ENCODE data around the gene ADORA1.

ADORA1 gene

DNA sequence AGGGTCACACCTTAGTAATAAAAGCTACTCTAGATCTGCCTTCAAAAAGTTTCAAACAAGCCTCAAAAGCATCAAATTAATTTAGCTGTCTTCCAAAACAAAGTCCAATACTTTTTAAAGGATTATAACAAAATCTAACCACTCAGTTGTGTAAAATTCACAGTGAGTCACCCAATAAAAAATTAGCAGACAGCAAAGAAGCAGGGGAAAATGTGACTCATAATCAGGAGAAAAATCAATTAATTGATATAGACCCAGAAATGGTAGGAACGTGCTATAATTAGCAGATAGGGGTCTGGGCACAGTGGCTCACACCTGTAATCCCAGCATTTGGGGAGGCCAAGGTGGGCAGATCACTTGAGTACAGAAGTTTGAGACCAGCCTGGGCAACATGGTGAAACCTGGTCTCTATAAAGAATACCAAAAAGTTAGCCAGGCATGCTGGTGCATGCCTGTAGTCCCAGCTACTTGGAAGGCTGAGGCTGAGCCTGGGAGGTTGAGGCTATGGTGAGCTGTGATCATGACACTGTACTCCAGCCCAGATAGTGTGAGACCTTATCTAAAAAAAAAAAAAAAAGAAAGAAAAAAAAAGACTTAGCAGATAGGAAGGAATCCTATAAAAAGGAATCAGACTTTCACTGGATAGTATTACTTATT lies 33.6 kb upstream of the ADORA1 start:
- DNase-seq (ENCODE audit: low spot score), result peak; percentile 3

DNA sequence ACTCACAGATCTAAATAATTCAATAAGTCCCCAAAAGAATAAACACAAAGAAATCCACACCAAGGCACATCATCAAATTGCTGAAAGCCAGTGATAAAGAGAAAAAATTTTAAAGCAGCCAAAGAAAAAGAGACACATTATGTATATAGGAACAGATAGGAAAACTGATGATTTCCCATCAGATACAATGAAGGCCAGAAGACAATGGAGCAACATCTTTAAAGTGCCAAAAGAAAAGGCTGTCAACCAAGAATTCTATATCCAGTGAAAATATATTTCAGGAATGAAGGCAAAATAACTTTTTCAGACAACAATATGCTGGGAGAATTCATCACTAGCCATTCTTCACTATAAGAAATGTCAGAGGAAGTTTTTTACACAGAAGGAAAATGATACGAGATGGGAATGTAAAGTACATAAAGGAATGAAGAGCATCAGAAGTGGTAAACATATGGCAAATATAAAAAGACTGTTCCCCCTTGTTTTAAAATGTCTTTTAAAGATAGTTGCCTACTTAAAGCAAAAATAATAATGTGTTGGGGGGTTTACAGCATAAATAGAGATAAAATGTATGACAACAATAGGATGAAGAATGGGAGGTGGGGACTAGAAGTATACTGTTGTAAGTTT lies 32.4 kb upstream of the ADORA1 start:
- no peak for DNase-seq (ENCODE audit: low spot score)

DNA sequence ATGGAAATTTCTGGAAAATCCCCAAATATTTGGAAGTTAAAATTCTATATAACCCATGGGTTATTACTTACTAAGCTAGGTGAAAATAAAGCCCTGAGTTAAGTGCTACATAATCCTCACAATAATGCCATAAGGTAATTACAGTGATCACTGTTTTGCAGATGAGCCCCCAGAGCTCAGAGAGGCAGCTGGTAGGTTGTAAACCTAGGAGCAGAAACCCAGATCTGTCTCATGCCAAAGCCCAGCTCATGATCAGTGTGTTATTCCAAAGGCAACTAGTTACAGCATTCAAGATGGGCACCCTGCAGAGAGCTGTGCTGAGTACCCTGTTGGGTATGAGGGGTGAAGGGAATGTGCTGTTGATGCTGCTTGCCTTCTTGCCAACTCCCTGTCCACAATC lies 31.0 kb upstream of the ADORA1 start:
- DNase-seq (ENCODE audit: low spot score), result no peak

DNA sequence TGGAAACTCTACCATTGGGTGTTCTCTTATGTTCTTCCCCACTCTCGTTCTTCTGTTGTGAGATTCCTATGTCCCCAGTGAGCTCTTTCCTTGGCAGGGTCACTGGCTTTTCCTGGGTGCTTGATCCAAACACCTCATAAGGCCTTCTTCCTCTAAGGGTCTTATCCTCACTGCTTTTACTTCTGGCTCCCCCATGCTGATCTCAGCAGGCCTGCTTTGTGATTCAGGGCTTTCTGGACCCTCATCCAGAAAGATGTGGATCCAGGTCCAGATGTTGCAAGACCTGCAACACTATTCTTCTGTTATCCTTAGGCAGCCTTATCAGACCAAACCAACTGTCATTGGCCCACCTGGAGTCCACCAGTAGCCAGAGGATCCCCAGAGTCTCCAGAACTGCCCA lies 30.5 kb upstream of the ADORA1 start:
- DNase-seq (ENCODE audit: low spot score), result no peak

DNA sequence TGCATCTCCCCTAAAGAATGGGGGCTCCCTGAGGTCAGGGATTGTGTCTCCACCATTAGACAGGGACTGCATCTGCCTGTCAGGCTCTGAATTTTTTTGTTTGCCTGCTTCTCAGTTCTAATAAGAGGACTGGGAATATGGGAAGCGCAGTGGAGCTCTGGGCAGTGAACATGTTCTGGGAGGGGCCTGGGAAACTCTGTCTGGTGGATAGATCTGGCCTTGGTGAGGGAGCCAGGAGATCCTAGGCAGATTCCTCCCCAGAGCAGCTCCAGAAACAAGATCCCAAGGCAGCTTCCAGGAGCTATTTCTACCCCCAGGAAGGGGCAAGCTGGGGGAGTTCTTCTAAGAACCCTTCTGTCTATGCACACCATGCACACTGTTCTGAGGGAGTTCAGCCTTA lies 29.1 kb upstream of the ADORA1 start:
- DNase-seq (ENCODE audit: low spot score), result no peak

DNA sequence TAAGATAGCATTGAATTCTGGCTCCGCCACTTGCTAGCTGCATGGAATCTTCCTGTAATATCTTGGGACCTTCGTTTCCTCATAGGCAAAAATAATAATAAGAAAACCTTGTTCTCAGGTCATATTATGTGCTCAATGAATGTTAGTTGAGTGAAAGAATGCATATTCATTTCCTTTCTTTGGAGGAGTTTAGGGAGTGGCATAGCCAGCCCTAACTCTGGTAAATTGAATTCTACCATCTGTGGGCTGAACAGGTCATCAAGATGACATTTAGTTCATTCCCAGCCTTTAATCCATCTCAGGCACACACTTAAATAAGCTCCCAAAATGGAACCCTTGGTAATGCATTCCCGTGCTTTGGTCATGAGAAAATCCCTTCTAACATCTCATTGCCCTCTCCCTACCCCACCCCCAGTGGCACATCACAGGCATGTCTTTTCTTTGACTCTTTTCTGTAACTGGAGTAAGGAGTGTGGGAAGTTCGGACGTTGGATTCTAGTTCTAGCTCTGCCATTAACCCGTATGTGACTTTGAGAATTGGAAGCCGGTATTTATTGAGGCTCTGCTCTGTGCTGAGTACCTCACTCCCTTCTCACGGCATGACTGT lies 28.5 kb upstream of the ADORA1 start:
- no peak for DNase-seq (ENCODE audit: low spot score)

DNA sequence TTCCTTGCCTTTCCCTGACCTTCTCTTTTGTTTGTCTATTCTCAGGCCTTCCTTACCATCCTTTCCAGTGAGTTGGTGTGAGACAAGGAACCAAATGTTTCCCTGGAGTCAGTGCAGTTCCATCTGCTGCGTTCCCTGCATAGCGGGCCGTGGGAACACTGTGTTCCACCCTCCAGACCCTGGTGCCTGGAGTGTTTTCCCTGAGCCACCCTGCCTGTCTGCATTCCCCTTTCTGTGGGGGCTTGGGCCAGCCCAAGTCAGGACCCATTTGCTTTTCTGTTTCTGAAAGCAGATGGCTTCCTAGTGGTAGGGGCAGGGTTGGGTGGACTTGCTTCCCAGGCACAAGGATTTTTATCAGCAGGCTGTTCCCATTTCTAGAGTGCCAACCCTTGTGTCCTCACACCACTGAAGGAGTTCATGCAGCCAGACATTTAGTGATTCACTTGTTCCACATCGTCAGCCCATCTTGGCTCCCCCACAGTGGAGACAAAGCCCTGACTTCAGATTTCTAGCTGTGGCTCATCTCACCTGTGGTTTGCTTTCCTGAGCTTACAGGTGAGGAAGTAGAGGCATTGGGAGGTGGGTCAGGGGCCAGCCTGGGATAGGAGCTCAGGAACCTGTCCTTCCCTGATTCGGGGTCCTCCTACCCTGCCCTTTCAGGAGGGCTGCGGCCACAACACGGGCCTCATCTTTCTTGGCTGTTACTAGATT lies 27.6 kb upstream of the ADORA1 start:
- DNase-seq (ENCODE audit: low spot score), result no peak

DNA sequence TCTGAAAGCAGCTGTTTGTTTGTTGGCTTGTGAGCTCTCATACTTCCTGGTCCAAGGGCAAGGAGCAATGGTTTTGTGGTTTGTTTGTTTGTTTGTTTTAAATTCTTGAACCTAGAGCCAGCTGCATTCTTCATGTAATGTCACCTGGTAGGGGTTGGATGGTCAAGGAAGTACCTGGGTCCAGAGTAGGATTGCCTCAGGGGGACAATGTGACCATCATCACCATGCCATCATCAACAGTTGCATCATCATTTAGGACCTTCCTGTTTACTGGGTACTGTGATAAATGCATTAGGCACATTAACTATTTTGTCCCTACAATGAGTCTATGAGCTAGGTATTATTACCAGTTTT lies 27.0 kb upstream of the ADORA1 start:
- DNase-seq (ENCODE audit: low spot score), result peak; percentile 38

DNA sequence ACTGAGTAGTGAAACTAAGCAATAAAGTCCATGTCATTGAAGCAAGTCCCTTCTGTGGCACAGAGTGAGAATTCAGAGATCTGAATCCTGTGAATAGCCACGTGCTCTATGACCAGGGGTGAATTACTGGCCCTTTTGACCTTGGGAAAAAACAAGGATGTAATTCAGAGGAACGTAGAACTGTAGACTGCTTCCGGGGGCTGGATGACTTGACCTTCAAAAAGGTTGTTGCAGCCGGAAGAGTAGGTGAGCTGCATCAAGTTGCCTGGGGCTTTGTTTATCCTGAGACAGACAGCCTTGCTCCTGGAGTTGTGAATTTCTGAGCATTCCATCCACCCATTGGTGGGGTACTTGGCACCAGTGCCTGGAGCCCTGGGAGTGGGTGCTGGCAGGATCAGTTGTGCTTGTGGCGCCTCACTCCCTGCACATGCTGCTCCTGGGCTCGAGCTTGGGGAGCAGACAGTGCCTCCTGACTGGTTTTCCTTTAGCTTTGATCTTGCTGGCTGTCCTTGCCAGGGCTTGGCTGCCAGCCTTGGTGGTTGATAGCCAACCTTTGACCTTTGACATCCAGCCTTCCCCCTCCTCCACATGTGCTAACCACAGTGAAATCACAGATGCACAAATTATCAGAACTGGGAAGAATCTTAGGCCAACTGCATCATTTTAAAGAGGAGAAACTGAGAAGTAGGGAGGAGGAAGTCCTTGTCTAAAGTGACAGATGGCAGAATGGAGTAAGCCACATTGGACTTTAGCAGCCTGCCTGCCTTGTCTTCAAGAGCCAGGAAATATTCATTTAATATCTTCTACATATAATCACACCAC lies 25.5 kb upstream of the ADORA1 start:
- DNase-seq (ENCODE audit: low spot score), result no peak

DNA sequence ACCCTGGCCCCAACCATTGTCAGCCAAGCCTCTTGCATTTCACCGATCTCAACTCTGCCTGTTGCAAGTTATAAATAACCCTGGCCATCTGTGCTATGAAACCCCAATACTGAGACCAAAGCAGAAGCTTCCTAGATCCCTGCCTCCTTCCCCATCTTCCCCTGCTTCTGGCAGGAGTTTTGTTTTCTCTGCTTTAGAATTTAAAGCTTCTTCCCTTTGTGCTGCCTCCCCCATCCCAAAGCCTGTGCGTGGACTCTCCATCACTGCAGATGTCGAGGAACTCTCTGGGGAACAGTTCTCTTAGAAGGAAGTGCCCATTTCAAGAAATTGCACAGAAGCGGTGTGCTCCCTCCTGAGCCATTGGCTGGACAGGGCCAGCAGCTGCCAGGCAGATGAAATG lies 24.3 kb upstream of the ADORA1 start:
- no peak for DNase-seq (ENCODE audit: low spot score)

DNA sequence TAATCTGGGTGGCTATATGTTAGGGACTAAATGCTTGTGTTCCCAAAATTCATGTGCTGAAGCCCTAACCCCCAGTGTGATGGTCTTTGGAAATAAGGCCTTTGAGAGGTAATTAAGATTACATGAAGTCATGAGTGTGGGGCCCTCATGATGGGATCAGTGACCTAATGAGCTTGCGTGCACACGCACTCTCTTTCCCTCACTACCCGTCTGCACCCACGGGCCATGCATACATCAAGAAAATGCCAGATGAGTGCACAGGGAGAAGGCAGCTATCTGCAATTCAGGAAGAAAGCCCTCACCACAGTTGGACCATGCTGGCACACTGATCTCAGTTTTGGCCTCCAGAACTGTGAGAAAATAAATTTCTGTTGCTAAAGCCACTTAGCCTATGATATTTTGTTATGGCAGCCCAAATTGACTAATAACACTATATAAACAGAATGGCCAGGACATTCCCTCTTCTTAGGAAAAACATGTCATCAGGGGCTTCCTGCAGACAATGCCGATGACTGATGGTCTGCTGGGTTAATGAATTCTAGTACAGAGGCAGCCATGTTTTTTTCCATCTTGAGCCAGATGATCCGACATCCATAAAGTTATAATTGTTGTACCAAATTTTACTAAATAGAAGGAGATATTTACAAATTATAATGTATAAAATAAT lies 23.6 kb upstream of the ADORA1 start:
- no peak for DNase-seq (ENCODE audit: low spot score)

DNA sequence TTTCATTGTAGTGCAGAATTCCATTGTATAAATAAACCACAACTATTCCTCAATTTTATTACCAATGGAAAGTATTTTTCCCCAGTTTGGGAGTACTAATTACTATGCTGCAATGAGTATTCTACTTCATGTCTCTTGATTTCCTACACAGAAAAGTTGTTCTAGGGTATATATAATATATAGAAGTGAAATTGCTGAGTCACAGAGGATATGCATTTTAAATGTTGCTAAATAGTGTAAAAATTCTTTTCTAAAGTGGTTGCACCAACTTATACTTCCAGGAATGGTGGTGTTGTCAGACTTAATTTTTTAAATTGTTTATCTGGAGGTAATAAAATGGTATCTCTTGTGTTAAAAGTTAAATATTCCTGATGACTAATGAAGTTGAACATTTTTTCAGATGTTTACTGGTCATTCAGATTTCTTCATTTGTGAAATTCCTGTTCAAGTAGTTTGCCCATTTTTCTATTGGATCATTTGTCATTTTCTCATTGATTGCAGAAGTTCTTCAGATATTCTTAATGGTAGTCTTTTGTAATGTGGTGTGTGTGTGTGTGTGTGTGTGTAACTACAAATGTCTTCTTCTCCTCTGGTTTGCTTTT lies 22.6 kb upstream of the ADORA1 start:
- DNase-seq (ENCODE audit: low spot score), result no peak

DNA sequence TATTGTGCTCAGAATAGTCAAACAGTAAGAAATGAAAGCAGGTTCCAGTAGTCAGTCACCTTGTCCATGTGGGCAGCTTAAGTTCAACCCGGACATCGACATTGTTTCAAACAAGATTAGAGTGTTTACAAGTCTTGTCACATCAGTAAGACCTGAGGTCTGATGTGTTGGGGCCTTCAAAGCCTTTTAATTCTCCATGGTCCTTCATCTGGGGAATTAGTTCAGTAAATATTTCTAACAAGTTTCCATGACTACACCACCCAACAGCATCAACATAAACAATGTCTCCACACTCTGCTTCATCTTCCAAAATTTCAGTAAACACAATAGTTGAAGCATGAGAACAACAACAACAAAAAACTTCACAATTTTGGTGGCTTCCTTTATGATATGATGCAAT lies 15.1 kb upstream of the ADORA1 start:
- DNase-seq (ENCODE audit: low spot score), result no peak

DNA sequence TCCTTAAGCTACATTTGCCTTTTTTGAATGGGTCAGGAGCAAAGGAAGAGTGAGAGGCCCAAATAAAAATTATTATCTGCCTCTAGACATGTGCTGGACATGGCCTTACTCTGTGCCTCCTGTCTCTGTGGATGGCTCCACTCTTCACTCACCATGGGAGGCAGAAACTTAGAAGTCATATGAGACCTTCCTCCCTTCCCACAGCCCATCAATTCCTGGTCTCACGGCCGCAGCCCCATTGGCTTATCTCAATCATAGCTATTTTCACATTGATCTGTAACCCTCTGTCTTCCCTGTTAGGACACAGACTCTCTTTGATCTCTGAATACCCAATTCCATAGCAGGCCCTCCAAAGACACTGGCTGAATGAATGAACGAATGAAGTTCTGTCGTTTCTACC lies 14.2 kb upstream of the ADORA1 start:
- DNase-seq (ENCODE audit: low spot score), result no peak

DNA sequence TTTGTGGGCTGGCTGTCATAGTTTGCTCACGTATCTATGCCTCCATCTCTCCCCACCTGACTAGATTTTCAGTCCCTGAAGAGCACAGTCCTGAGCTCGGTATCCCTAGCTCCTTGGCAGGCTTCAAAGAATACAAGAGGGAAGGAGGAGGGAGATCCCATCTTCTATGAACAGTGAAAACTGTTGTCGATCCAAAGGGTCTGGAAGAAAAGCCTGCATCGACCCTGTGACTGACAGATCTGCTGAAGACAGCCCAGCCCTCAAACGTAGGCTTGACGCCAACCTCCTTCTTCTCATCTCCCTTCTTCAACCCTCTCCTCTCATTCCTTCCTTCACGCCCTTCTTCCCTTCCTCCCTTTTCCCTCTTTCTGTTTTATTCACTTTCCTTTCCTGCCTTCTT lies 13.3 kb upstream of the ADORA1 start:
- no peak for DNase-seq (ENCODE audit: low spot score)

DNA sequence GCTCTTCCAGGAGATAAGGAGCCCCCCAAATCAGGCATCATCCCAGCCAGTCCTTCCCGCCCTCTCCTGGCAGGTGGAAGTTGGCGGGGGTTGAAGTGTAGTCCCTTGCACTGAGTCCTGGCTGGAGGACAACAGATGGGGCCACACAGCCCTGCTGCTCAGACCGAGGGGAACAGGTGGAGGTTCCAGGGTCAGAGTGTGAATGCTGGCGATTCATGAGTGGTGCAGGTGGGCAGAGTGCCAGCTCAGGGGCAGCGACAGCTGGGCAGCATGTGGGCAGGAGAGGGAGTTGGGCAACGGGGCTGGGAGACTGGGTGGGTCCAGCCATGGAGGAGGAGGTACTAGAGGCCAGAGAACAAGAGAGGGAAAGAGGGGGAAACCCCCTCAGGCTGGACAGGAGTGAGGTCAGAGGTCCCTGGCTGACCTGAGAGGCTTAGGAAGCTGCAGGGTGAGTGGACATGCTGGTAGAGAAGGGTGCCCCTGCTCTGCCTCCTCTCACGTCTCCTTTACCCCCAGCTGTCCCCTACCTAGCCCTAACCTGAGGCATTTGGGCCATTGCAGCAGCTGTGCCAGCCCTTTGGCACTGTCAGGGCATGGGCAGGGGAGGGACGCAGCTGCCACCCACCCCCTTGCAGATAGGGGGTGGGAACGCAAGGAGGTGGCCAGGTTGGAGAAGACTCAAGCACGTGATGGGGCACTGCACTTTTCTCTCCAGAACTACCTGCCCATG lies 11.3 kb upstream of the ADORA1 start:
- no peak for DNase-seq (ENCODE audit: low spot score)

DNA sequence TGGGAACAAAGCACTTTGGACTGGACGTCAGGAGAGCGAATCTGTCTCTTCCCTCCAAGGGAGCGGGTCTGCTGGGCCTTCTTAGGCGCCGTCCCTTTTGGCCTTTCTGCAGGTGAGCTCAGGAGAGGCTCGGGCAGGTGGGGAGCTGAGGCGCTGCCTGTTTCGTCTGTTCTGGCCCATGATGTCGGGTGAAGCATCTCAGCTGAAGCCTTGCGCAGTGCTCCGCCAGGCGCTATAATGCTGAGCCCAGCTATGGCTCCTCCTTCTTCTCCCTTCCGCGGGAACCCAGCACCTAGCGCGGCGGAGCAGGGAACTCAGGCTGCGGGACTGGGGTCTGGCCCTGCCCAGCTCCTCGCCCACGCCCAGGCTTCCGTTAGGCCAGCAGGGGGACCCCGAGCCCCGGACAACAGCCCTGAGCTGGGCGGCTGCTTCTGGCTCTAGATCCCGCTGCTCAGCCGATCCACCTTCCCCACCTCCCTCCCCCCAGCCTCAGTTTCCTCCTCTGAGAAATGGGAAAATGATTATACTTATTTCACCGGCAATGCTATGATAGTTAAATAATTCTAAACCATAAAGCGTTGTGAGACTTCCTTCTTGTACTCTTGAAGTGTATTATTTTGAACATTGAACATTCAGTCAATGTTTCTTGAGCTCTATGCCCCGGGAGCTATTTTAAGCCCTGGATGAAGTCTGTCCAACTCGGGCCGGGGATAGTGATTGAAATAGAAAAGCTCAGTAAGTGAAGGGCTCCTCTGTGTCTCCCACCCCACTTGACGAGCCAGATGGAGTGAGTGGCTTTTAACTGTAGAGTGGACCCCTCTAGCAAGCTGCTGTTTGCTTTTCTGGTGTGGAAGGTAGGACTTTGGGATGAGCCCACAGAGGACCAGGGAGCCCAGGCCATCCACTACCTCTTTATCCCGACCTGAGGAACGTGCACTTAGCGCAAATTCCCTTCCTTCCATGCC lies 9.6 kb upstream of the ADORA1 start:
- DNase-seq (ENCODE audit: low spot score), result peak; percentile 44

DNA sequence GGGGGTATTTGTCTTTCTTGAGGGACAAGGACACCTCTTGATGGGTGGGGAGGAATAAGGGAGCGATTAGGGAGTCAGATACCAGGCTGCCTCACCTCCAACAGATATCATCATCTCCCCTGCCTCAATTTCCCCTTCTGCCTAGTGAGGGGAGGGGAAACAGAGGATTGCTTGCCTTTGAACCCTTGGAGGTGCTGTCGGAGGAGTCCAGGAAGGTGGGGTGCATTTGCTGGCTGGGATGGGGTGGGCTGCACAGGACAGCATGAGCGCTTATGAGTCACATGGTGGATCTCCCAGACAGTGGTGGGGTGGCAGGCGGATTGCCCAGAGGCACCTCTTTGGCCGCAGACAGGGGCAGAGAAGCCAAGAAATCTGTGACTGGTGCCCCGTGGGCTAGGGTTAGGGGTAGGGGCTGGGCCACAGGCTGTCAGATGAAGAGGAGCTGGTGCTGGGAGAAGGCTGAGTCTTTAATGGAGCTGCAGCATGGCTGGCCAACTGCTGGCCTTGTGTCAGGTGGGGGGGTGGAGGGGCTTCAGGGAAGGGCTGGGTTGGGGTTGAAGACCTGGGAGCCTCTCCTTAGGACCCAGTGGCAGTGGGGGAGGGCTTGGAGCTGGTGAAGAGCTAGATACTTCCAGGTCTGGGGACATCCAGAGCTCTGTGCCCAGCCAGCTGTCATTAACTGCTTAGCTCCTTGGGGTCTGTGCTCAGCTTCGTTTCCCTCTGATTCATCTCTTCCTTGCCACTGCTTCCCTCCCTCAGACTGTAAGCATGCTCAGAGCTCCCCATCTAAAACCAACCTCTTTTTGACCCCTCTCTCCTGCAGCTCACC lies 7.0 kb upstream of the ADORA1 start:
- no peak for DNase-seq (ENCODE audit: low spot score)

Data from LoVo (cell line).